ENCODE data around the gene TAF11L2. TPM values are rescaled to one million over a fixed set of nuclear protein-coding genes. Genes with fewer than 3 reads are reported as not detected.
"Not testable (repeated sequence)": the region's sequence is repeated elsewhere in the genome, so short reads cannot be mapped to it uniquely, and the experiment has no call there.

Gene TAF11L2
- total and polyA plus RNA-seq, 2 experiments from 2014 or later: not detected

GRCh38 chr5:17492770-17493169, 5.3 kb upstream of the TAF11L2 start:
- Histone ChIP-seq H3K4me3 (no peak overlapping the region), H3K36me3 (replicated peaks; ENCODE audit: insufficient read depth, low read depth) (no peaks in the 10 kb centered on the region), H3K79me2 (no peaks in the 10 kb centered on the region), H4K20me1 (ENCODE audit: insufficient read depth, poor library complexity, severe bottlenecking) (no peaks in the 10 kb centered on the region), H3K9me2 (replicated peaks; ENCODE audit: insufficient read depth) (no peaks in the 10 kb centered on the region), H3K4me1 (ENCODE audit: insufficient read depth) (no peaks in the 10 kb centered on the region), H3K4me2 (no peak overlapping the region), H2AFZ (no peak overlapping the region), H3K9me3 (ENCODE audit: low read depth) (no peaks in the 10 kb centered on the region), H3K27ac (no peak overlapping the region), H3K27me3 (no peaks in the 10 kb centered on the region)
- WGBS (ENCODE audit: low lambda C conversion rate, missing lambda C conversion rate): 93% methylated on average over 3 of the region's 3 CpGs
- no peak for TF ChIP-seq EZH2 (IDR thresholded peaks at IDR 0.05; ENCODE audit: borderline replicate concordance)
- TF ChIP-seq CTCF (IDR thresholded peaks at IDR 0.05; ENCODE audit: poor library complexity): no peak
- TF ChIP-seq EZH2phosphoT487 (IDR thresholded peaks at IDR 0.05; ENCODE audit: low read depth, severe bottlenecking, unreplicated experiment): no peak
- no peak for DNase-seq (ENCODE audit: low spot score)

- H3K27ac ChIP-seq: no peak overlapping the region
- no peak overlapping the region for H3K4me2 ChIP-seq
- no peaks in the 10 kb centered on the region for H4K20me1 ChIP-seq (ENCODE audit: insufficient read depth, poor library complexity, severe bottlenecking)
- no peaks in the 10 kb centered on the region for H3K4me1 ChIP-seq (ENCODE audit: insufficient read depth)
- no peaks in the 10 kb centered on the region for H3K79me2 ChIP-seq
- TF ChIP-seq CTCF (IDR thresholded peaks at IDR 0.05; ENCODE audit: poor library complexity): no peak
- TF ChIP-seq EZH2 (IDR thresholded peaks at IDR 0.05; ENCODE audit: borderline replicate concordance): no peak
- TF ChIP-seq EZH2phosphoT487 (IDR thresholded peaks at IDR 0.05; ENCODE audit: low read depth, severe bottlenecking, unreplicated experiment): no peak
- H3K9me3 ChIP-seq (ENCODE audit: low read depth): no peaks in the 10 kb centered on the region
- no peak for DNase-seq (ENCODE audit: low spot score)
- H2AFZ ChIP-seq: no peak overlapping the region
- H3K27me3 ChIP-seq: no peaks in the 10 kb centered on the region
- WGBS (ENCODE audit: low lambda C conversion rate, missing lambda C conversion rate): 79% methylated on average over 4 of the region's 4 CpGs
- no peaks in the 10 kb centered on the region for H3K36me3 ChIP-seq (replicated peaks; ENCODE audit: insufficient read depth, low read depth)
- H3K9me2 ChIP-seq (replicated peaks; ENCODE audit: insufficient read depth): no peaks in the 10 kb centered on the region
- no peak overlapping the region for H3K4me3 ChIP-seq
Observed at GRCh38 chr5:17497446-17497845, 585 bp upstream of the TAF11L2 start.

DNA sequence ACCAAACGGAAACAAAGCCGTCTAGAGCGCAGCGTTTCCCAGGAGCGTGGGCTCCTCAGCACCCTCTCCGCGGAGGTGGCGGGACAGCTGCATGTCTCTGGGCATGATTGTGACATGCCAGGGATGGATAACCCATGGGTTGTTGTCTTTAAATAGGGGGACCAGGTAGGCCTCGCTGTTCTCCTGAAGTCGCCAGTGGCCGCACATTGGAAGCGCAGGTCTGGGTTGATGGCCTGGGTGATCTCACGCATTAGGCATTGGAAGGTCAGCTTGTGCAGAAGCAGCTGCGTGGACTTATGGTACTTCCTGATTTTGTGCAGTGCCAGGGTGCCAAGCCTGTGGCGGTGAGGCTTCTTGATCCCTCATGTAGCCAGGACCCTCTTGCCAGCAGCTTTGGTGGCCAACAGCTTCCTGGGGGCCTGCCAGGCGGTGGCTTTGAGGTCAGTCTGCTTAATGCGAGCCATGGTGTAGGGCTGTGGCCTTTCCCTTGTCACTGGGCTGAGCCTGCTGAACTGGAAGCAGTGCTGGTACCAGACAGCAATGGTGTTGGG, 13.8 kb downstream of the TAF11L2 start:
- Histone ChIP-seq H3K27me3 (no peaks in the 10 kb centered on the region), H3K27ac (no peak overlapping the region), H3K9me2 (replicated peaks; ENCODE audit: insufficient read depth) (no peaks in the 10 kb centered on the region), H4K20me1 (ENCODE audit: insufficient read depth, poor library complexity, severe bottlenecking) (no peaks in the 10 kb centered on the region), H3K79me2 (no peaks in the 10 kb centered on the region), H3K9me3 (ENCODE audit: low read depth) (no peaks in the 10 kb centered on the region), H3K4me2 (no peak overlapping the region), H3K4me3 (no peak overlapping the region), H3K36me3 (replicated peaks; ENCODE audit: insufficient read depth, low read depth) (no peaks in the 10 kb centered on the region), H3K4me1 (ENCODE audit: insufficient read depth) (no peaks in the 10 kb centered on the region), H2AFZ (no peak overlapping the region)
- TF ChIP-seq CTCF (IDR thresholded peaks at IDR 0.05; ENCODE audit: poor library complexity) (no peak), EZH2phosphoT487 (IDR thresholded peaks at IDR 0.05; ENCODE audit: low read depth, severe bottlenecking, unreplicated experiment) (no peak), EZH2 (IDR thresholded peaks at IDR 0.05; ENCODE audit: borderline replicate concordance) (no peak)
- DNase-seq (ENCODE audit: low spot score): no peak
- WGBS (ENCODE audit: low lambda C conversion rate, missing lambda C conversion rate): 96% methylated on average over 17 of the region's 17 CpGs

- H3K4me3 ChIP-seq; H3K36me3 ChIP-seq (replicated peaks; ENCODE audit: insufficient read depth, low read depth); H3K9me2 ChIP-seq (replicated peaks; ENCODE audit: insufficient read depth); H3K4me1 ChIP-seq (ENCODE audit: insufficient read depth); H3K4me2 ChIP-seq; H3K27ac ChIP-seq; H3K79me2 ChIP-seq; DNase-seq (ENCODE audit: low spot score); H3K9me3 ChIP-seq (ENCODE audit: low read depth); H4K20me1 ChIP-seq (ENCODE audit: insufficient read depth, poor library complexity, severe bottlenecking); H3K27me3 ChIP-seq; H2AFZ ChIP-seq: not testable (repeated sequence)
- 92% methylated on average over 12 of the region's 12 CpGs for WGBS (ENCODE audit: low lambda C conversion rate, missing lambda C conversion rate)
Observed at GRCh38 chr5:17517526-17517925, 19.5 kb downstream of the TAF11L2 start.

DNA sequence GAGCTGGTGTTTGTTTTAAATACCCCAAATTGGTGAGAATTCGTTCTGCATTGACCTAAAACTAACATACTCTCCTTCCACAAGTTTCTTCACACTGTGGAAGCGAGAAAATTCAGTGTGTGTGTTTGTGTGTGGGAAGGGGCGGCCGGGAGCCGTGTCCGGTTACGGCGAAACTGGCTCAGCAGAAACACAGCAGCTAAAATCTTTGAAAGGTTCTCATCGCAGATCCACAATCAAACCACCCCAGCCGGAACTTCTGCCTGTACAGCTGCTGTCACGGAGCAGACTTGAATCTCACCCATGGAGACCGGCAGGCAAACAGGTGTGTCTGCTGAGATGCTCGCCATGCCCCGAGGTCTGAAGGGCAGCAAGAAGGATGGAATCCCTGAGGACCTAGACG, 20.0 kb downstream of the TAF11L2 start, which contains the start of gene TAF11L3:
TAF11L3 (plus strand) TSS at position 301 of the 400 bp plus-strand sequence.
- WGBS (ENCODE audit: low lambda C conversion rate, missing lambda C conversion rate): no CpG with 5 or more reads among the region's 15 CpGs

DNA sequence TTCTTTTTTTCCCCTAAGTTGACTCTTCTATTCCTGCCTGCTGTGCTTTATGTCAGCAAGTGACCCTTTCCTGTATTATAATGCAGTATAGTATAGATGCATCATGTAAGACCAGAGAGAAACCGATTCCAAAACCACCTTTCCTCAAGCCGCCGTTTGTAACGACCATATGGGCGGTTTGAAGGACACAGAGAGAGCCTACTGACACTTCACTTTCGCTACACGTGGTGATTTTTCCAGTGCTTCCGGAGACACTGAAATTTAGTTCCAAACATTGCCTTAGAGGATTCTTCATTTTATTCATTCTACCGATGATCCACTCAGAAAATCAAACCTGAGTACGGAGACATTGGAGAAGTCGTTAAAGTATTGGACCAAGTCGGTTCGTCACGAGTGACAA, 21.5 kb downstream of the TAF11L2 start:
- not testable (repeated sequence) for DNase-seq (ENCODE audit: low spot score); H3K4me1 ChIP-seq (ENCODE audit: insufficient read depth); H4K20me1 ChIP-seq (ENCODE audit: insufficient read depth, poor library complexity, severe bottlenecking); H3K4me2 ChIP-seq; H3K9me3 ChIP-seq (ENCODE audit: low read depth); H2AFZ ChIP-seq; H3K79me2 ChIP-seq; H3K4me3 ChIP-seq; H3K9me2 ChIP-seq (replicated peaks; ENCODE audit: insufficient read depth); H3K27me3 ChIP-seq; H3K36me3 ChIP-seq (replicated peaks; ENCODE audit: insufficient read depth, low read depth); H3K27ac ChIP-seq
- 89% methylated on average over 9 of the region's 14 CpGs for WGBS (ENCODE audit: low lambda C conversion rate, missing lambda C conversion rate)

More for the DNA sequence above, 20.0 kb downstream of the TAF11L2 start, which contains the start of gene TAF11L3:
- H3K4me3 ChIP-seq; H3K9me3 ChIP-seq (ENCODE audit: low read depth); H3K79me2 ChIP-seq; DNase-seq (ENCODE audit: low spot score); H3K36me3 ChIP-seq (replicated peaks; ENCODE audit: insufficient read depth, low read depth); H2AFZ ChIP-seq; H3K9me2 ChIP-seq (replicated peaks; ENCODE audit: insufficient read depth); H3K27me3 ChIP-seq; H4K20me1 ChIP-seq (ENCODE audit: insufficient read depth, poor library complexity, severe bottlenecking); H3K4me1 ChIP-seq (ENCODE audit: insufficient read depth); H3K4me2 ChIP-seq; H3K27ac ChIP-seq: not testable (repeated sequence)

Measured in hepatocyte (in vitro differentiated cells).